IMR-90 (cell line): ENCODE results near the gene DCAF6. TPM values are rescaled to one million over a fixed set of nuclear protein-coding genes. Genes with fewer than 3 reads are reported as not detected.

Source experiments
- ATAC-seq: fragments of 200-7000 bp; cut with Tn5 transposase; 2 replicates; pipeline ENCODE4 v1.9.1; 2020; ENCODE audit warnings: low read depth, mild to moderate bottlenecking, moderate library complexity
- BruUV-seq: library from RNA; stranded (reverse); fragments of 400-500 nt; replicated peaks from 2 replicates; lab custom pipeline; 2021; lab: Mats Ljungman, UMichigan
- CTCF ChIA-PET: fragments of 300-600 bp; formaldehyde crosslinking; extraction: SDS; loops from one replicate; lab custom pipeline; 2021; ENCODE audit warnings: antibody characterized with exemption; lab: Yijun Ruan, JAX
- POLR2A ChIA-PET: fragments of 300-600 bp; sonication (Branson Sonifier 250); formaldehyde crosslinking; loops from one replicate; lab custom pipeline; 2022; ENCODE audit warnings: antibody characterized with exemption; ENCODE audit not compliant: unreplicated experiment; lab: Charles Lee
- DNase-seq: peaks from one replicate; pipeline ENCODE4 v3.0.0; 2013
- H2AFZ ChIP-seq: replicated peaks from 2 replicates; pipeline ENCODE3; 2013; ENCODE audit warnings: low read length, mild to moderate bottlenecking; ENCODE audit not compliant: poor library complexity
- H2AK5ac ChIP-seq: 2 replicates; pipeline ENCODE4 v1.6.1; 2013; ENCODE audit warnings: low read depth, low read length, inconsistent platforms
- H2AK9ac ChIP-seq: replicated peaks from 2 replicates; pipeline ENCODE3; 2013; ENCODE audit warnings: mild to moderate bottlenecking, low read depth, low read length, moderate library complexity; ENCODE audit not compliant: poor library complexity
- H2BK120ac ChIP-seq: 2 replicates; pipeline ENCODE4 v1.6.1; 2013; ENCODE audit warnings: low read depth, low read length, inconsistent platforms
- H2BK15ac ChIP-seq: 3 replicates; pipeline ENCODE4 v1.6.1; 2013; ENCODE audit warnings: low read depth, low read length, inconsistent platforms
- H2BK20ac ChIP-seq: 2 replicates; pipeline ENCODE4 v1.6.1; 2013; ENCODE audit warnings: low read depth, mild to moderate bottlenecking, inconsistent platforms, low read length, moderate library complexity
- H2BK5ac ChIP-seq: 2 replicates; pipeline ENCODE4 v1.6.1; 2013; ENCODE audit warnings: mild to moderate bottlenecking, low read depth, low read length, inconsistent platforms; ENCODE audit not compliant: poor library complexity, severe bottlenecking
- H3K14ac ChIP-seq: replicated peaks from 2 replicates; pipeline ENCODE4 v1.6.1; 2013; ENCODE audit warnings: low read depth, low read length, inconsistent platforms
- H3K18ac ChIP-seq: 2 replicates; pipeline ENCODE4 v1.6.1; 2013; ENCODE audit warnings: low read depth, low read length, control low read depth
- H3K23ac ChIP-seq: 2 replicates; pipeline ENCODE4 v1.6.1; 2013; ENCODE audit warnings: low read depth, low read length, inconsistent platforms
- H3K27ac ChIP-seq: 2 replicates; pipeline ENCODE4 v1.5.1; 2013; ENCODE audit warnings: mild to moderate bottlenecking, control low read depth, low read length; ENCODE audit not compliant: insufficient read depth
- H3K27me3 ChIP-seq: 2 replicates; pipeline ENCODE4 v1.6.1; 2013; ENCODE audit warnings: low read length; ENCODE audit not compliant: control insufficient read depth, insufficient read depth
- H3K36me3 ChIP-seq: 2 replicates; pipeline ENCODE4 v1.6.1; 2013; ENCODE audit warnings: low read length, mixed read lengths; ENCODE audit not compliant: control insufficient read depth, insufficient read depth
- H3K4ac ChIP-seq: 2 replicates; pipeline ENCODE4 v1.6.1; 2013; ENCODE audit warnings: low read depth, low read length, inconsistent platforms
- H3K4me1 ChIP-seq: 2 replicates; pipeline ENCODE4 v1.6.1; 2013; ENCODE audit warnings: low read length, mixed read lengths; ENCODE audit not compliant: control insufficient read depth, insufficient read depth
- H3K4me2 ChIP-seq: 2 replicates; pipeline ENCODE4 v1.6.1; 2013; ENCODE audit warnings: low read depth, mild to moderate bottlenecking, control low read depth, low read length, moderate library complexity
- H3K4me3 ChIP-seq: 2 replicates; pipeline ENCODE4 v1.5.1; 2013; ENCODE audit warnings: low read depth, mild to moderate bottlenecking, control low read depth, low read length, moderate library complexity; ENCODE audit not compliant: insufficient read depth
- H3K56ac ChIP-seq: 2 replicates; pipeline ENCODE4 v1.6.1; 2013; ENCODE audit warnings: low read length, inconsistent platforms; ENCODE audit not compliant: insufficient read depth; ENCODE audit errors: extremely low read depth
- H3K79me1 ChIP-seq, 2 experiments: 2 replicates each; pipeline ENCODE4 v1.6.1; 2013; ENCODE audit warnings: low read length in 2 of 2, inconsistent platforms in 1 of 2, low read depth in 1 of 2
- H3K9ac ChIP-seq: 2 replicates; pipeline ENCODE4 v1.6.1; 2013; ENCODE audit warnings: low read depth, low read length, control low read depth
- H3K9me1 ChIP-seq: 2 replicates; pipeline ENCODE4 v1.6.1; 2013; ENCODE audit warnings: low read length, inconsistent platforms; ENCODE audit not compliant: insufficient read depth
- H3K9me3 ChIP-seq: 2 replicates; pipeline ENCODE4 v1.6.1; 2013; ENCODE audit warnings: low read length; ENCODE audit not compliant: control insufficient read depth, insufficient read depth
- H4K20me1 ChIP-seq: 2 replicates; pipeline ENCODE4 v1.6.1; 2013; ENCODE audit warnings: low read length, inconsistent platforms; ENCODE audit not compliant: insufficient read depth
- H4K5ac ChIP-seq: 2 replicates; pipeline ENCODE4 v1.6.1; 2013; ENCODE audit warnings: mild to moderate bottlenecking, low read depth, low read length, control low read depth
- H4K8ac ChIP-seq, 2 experiments: 2 replicates each; pipeline ENCODE4 v1.6.1; 2013; ENCODE audit warnings: low read depth in 2 of 2, low read length in 2 of 2, control low read depth in 1 of 2, inconsistent platforms in 1 of 2
- H4K91ac ChIP-seq: 2 replicates; pipeline ENCODE4 v1.6.1; 2013; ENCODE audit warnings: low read depth, low read length, inconsistent platforms; ENCODE audit not compliant: insufficient read depth
- BHLHE40 ChIP-seq: fragments of 150-350 bp; IDR thresholded peaks from 2 replicates; pipeline ENCODE4 v1.6.1; 2016; ENCODE audit warnings: mild to moderate bottlenecking, low read depth, low read length
- CEBPB ChIP-seq: IDR thresholded peaks from 2 replicates; pipeline ENCODE4 v1.6.1; 2012; ENCODE audit warnings: low read depth, low read length, improper control_type of control experiment
- CHD1 ChIP-seq: IDR thresholded peaks from 2 replicates; pipeline ENCODE4 v1.6.1; 2012; ENCODE audit warnings: low read depth, low read length, improper control_type of control experiment
- FOS ChIP-seq: fragments of 150-350 bp; IDR thresholded peaks from 2 replicates; pipeline ENCODE4 v1.6.1; 2016; ENCODE audit warnings: low read depth, low read length
- MAFK ChIP-seq: IDR thresholded peaks from 2 replicates; pipeline ENCODE4 v1.6.1; 2012; ENCODE audit warnings: low read depth, low read length, improper control_type of control experiment
- MAZ ChIP-seq: IDR thresholded peaks from 2 replicates; pipeline ENCODE4 v1.6.1; 2012; ENCODE audit warnings: low read depth, mild to moderate bottlenecking, low read length, improper control_type of control experiment, moderate library complexity, borderline replicate concordance
- MXI1 ChIP-seq: IDR thresholded peaks from 2 replicates; pipeline ENCODE4 v1.6.1; 2012; ENCODE audit warnings: low read depth, mild to moderate bottlenecking, low read length, moderate library complexity, borderline replicate concordance
- NFE2L2 ChIP-seq: fragments of 150-350 bp; IDR thresholded peaks from 2 replicates; pipeline ENCODE4 v1.6.1; 2016; ENCODE audit warnings: low read depth, mild to moderate bottlenecking, low read length
- POLR2A ChIP-seq: IDR thresholded peaks from 2 replicates; pipeline ENCODE4 v1.6.1; 2012; ENCODE audit warnings: mild to moderate bottlenecking, low read depth, low read length
- RAD21 ChIP-seq: IDR thresholded peaks from 2 replicates; pipeline ENCODE4 v1.6.1; 2012; ENCODE audit warnings: low read length, improper control_type of control experiment
- RCOR1 ChIP-seq: IDR thresholded peaks from 2 replicates; pipeline ENCODE4 v1.6.1; 2012; ENCODE audit warnings: mild to moderate bottlenecking, low read length, improper control_type of control experiment; ENCODE audit not compliant: insufficient replicate concordance
- RFX5 ChIP-seq: IDR thresholded peaks from 2 replicates; pipeline ENCODE4 v1.8.0; 2012; ENCODE audit warnings: low read depth, mild to moderate bottlenecking, low read length, moderate library complexity
- SMC3 ChIP-seq: fragments of 150-350 bp; IDR thresholded peaks from 2 replicates; pipeline ENCODE4 v1.6.1; 2016; ENCODE audit warnings: low read depth, mild to moderate bottlenecking, antibody characterized with exemption, low read length, moderate library complexity
- USF2 ChIP-seq: fragments of 150-350 bp; IDR thresholded peaks from 2 replicates; pipeline ENCODE4 v1.6.1; 2017; ENCODE audit warnings: mild to moderate bottlenecking, antibody characterized with exemption, low read length, low read depth
- WGBS, 2 experiments: methylation state at CpG; one replicate each; pipeline versions ENCODE4 v1.1.5 to v1.1.7; 2013; ENCODE audit warnings: missing lambda C conversion rate in 2 of 2; ENCODE audit not compliant: insufficient read length in 1 of 2; ENCODE audit errors: extremely low coverage in 2 of 2; 5-methylcytosine and 5-hydroxymethylcytosine counted together
- dilution Hi-C: fragments of 300-500 bp; cut with HindIII; formaldehyde crosslinking; loops from one replicate; pipeline ENCODE4 v1.14.3; 2018; ENCODE audit warnings: low sequenced_read_pairs; ENCODE audit not compliant: unreplicated experiment
- in situ Hi-C: fragments of 300-500 bp; cut with MboI; formaldehyde crosslinking; loops from 3 replicates; pipeline ENCODE4 v1.14.3; 2019; ENCODE audit warnings: low sequenced_read_pairs, inconsistent platforms, mixed read lengths
- intact Hi-C: fragments of 100-400 bp; cut with micrococcal nuclease; formaldehyde crosslinking; loops from 2 replicates; pipeline ENCODE4 v1.10.0; 2022
- polyA plus RNA-seq, 3 experiments: library from polyadenylated mRNA; depleted of rRNA; stranded (reverse); fragments of >200 nt; gene quantifications; 2 replicates each; pipeline ENCODE4 v1.2.3, GENCODE V29; 2012; ENCODE audit warnings: low replicate concordance in 1 of 3
- total RNA-seq: library from RNA; depleted of rRNA; stranded (reverse); fragments of >200 nt; gene quantifications from 2 replicates; pipeline ENCODE4 v1.2.3, GENCODE V29; 2012
- TF ChIP-seq, protein P1 (sequence below): fragments of 150-350 bp; IDR thresholded peaks from 2 replicates; pipeline ENCODE4 v1.6.1; 2016; ENCODE audit warnings: low read depth, mild to moderate bottlenecking, low read length, moderate library complexity, borderline replicate concordance
- TF ChIP-seq, protein P2 (sequence below): conservative IDR thresholded peaks from 2 replicates; pipeline ENCODE4 v1.5.1; 2012; ENCODE audit warnings: mild to moderate bottlenecking, low read depth, low read length, improper control_type of control experiment

Gene DCAF6
- total and polyA plus RNA-seq, 2 of the 4 experiments (the other 2 are of a cell fraction): 60.4 to 88.7 TPM

DNA sequence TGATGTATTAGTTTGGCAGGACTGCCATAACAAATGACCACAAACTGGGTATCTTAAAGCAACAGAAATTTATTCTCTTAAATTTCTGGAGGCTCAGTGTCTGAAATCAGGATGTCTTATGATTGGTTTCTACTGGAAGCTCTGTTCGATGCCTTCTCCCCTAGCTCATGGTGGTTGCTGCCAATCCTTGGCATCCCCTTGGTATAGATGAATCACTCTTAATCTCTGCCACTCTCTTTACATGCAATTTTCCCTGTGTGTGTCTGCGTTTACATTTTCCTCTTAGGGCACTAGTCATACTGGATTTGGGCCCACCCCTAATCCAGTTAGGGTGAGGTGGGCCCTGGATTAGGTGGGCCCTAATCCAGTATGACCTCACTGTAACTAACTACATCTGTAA lies 55.1 kb downstream of the DCAF6 start:
- DNase-seq (no peak), ATAC-seq (no peak; the same call in 1 of the 2 replicates)
- POLR2A ChIA-PET: no interaction called here
- Histone ChIP-seq H4K91ac (no peak overlapping the region), H3K56ac (no peak overlapping the region), H3K9me3 (no peaks in the 10 kb centered on the region), H2AK9ac (no peak overlapping the region), H4K8ac (no peak overlapping the region), H2BK5ac (no peak overlapping the region), H2AFZ (no peak overlapping the region), H3K9ac (no peak overlapping the region), H3K27ac (no peak overlapping the region), H3K4ac (no peak overlapping the region), H4K20me1 (no peaks in the 10 kb centered on the region), H3K23ac (peak overlapping the region; percentile 46; the same call in 1 of the 2 replicates), H3K4me3 (no peak overlapping the region), H3K18ac (no peak overlapping the region), H2BK120ac (no peak overlapping the region), H3K79me1 (peaks cover 5 to 17% of the 10 kb centered on the region in 2 experiments; a peak in 3 of 4 replicates), H3K9me1 (peaks cover 4% of the 10 kb centered on the region), H3K4me2 (no peak overlapping the region), H2BK15ac (no peak overlapping the region), H2AK5ac (no peak overlapping the region), H3K14ac (no peak overlapping the region), H4K5ac (no peak overlapping the region), H3K36me3 (peaks cover 10% of the 10 kb centered on the region), H2BK20ac (no peak overlapping the region), H3K4me1 (peaks cover under 1% of the 10 kb centered on the region), H3K27me3 (no peaks in the 10 kb centered on the region)
- in situ Hi-C loops: no loop called here
- BruUV-seq: no TSS peak
- dilution Hi-C loops: no loop called here
- TF ChIP-seq FOS (no peak), MAFK (no peak), POLR2A (no peak), RAD21 (no peak), MAZ (no peak), USF2 (no peak), MXI1 (no peak), CHD1 (no peak), RFX5 (no peak), NFE2L2 (no peak), BHLHE40 (no peak), SMC3 (no peak), CEBPB (no peak), RCOR1 (no peak)
- TF ChIP-seq, protein P1, sequence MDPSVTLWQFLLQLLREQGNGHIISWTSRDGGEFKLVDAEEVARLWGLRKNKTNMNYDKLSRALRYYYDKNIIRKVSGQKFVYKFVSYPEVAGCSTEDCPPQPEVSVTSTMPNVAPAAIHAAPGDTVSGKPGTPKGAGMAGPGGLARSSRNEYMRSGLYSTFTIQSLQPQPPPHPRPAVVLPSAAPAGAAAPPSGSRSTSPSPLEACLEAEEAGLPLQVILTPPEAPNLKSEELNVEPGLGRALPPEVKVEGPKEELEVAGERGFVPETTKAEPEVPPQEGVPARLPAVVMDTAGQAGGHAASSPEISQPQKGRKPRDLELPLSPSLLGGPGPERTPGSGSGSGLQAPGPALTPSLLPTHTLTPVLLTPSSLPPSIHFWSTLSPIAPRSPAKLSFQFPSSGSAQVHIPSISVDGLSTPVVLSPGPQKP: no peak
- TF ChIP-seq, protein P2, sequence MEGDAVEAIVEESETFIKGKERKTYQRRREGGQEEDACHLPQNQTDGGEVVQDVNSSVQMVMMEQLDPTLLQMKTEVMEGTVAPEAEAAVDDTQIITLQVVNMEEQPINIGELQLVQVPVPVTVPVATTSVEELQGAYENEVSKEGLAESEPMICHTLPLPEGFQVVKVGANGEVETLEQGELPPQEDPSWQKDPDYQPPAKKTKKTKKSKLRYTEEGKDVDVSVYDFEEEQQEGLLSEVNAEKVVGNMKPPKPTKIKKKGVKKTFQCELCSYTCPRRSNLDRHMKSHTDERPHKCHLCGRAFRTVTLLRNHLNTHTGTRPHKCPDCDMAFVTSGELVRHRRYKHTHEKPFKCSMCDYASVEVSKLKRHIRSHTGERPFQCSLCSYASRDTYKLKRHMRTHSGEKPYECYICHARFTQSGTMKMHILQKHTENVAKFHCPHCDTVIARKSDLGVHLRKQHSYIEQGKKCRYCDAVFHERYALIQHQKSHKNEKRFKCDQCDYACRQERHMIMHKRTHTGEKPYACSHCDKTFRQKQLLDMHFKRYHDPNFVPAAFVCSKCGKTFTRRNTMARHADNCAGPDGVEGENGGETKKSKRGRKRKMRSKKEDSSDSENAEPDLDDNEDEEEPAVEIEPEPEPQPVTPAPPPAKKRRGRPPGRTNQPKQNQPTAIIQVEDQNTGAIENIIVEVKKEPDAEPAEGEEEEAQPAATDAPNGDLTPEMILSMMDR: no peak
- intact Hi-C loops: loop anchor here (5.0 kb wide), 1 partner anchor 34 kb away; no protein-coding TSS in a partner anchor
- no CpG with 5 or more reads among the region's 2 CpGs for whole genome bisulfite sequencing, 2 experiments
- CTCF ChIA-PET: no interaction called here
